GM21825 (cell line): ENCODE measurements around the gene PHF2.

ENCODE experiments used
- ATAC-seq: cut with Tn5 transposase; IDR thresholded peaks from one replicate; pipeline ENCODE4 v1.9.1; 2021; ENCODE audit warnings: mild to moderate bottlenecking, moderate library complexity; ENCODE audit not compliant: unreplicated experiment

Gene PHF2

GRCh38 chr9:93598647-93599241 lies 22.4 kb downstream of the PHF2 start:
- ATAC-seq = no peak

DNA sequence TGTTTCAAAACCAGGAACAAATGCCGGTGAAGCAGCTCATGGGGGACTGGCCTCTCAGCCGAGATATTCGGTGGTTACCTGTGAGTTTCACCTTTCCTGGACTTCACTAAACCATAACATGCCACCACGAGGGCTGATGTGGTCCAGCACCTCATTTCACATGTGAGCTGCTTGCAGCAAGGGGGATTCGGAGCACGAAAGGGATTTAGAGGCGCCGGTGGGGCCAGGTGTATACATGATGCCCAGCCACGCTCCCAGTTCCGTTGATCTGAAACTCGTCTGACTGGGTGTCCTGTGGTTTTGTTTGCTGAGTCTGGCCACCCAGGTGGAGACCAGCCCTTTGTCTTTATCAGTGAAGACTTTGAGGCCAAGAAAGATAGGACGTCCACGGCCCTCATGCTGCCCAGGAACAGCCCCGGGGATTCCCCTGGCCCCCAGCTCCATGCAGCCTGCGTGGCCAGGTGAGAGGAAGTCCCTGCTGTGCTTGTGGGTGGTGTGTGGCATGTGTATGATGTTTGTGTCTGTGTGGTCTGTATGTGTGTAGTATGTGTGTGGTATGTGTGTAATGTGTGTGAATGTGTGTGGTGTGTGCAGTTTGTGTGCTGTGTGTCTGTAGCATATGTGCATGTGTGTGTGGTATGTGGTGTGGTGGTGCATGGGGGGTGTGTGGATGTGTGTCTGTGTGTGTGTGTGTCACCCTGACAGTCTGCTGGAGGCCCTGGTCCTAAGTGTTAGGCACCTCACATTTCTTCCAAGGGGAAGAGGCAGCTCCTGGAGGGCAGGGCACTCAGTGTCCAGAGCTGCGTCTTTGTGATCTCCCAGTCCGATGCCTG lies 23.4 kb downstream of the PHF2 start:
- no peak for ATAC-seq

DNA sequence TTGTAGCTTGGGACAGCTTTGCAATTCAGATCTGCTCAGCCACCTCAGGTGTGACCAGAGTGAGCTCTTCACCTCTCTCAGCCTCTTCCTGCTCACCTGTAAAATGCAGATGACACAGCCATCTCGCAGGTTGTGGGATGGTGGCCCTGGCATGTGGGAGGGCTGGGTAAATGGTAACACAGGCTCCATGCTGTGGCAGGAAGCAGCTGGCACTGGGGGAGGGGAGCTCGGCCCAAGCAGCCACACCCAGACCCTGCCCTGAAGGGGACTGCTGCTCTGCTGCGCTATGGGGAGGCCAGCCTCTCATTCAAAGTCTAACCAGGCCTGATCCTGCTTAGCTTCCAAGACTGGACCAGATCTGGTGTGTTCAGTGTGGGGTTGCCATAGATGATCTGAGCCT lies 24.1 kb downstream of the PHF2 start:
- ATAC-seq = no peak

DNA sequence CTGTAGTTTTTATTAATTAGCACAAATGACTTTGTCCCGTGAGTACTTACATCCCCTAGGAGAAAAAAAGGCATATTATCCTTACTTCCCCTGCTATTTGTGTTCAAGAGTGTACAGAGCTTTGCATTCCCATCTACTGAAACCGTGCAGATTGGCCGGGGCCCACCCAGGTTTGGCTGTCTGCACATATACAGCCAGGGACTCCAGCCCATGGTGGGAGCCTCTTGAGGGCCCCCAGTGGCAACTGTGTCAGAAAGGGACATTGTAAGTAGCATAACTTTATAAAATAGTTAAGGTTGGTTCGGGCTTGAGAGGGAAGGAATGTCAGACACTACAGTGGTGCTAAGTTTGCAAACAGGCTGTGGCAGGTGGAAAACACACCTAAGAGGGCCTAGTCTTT lies 24.7 kb downstream of the PHF2 start:
- no peak for ATAC-seq

GRCh38 chr9:93601666-93602065 lies 25.3 kb downstream of the PHF2 start:
- ATAC-seq = no peak

- no peak for ATAC-seq
Observed at GRCh38 chr9:93603011-93603410, 26.6 kb downstream of the PHF2 start.

DNA sequence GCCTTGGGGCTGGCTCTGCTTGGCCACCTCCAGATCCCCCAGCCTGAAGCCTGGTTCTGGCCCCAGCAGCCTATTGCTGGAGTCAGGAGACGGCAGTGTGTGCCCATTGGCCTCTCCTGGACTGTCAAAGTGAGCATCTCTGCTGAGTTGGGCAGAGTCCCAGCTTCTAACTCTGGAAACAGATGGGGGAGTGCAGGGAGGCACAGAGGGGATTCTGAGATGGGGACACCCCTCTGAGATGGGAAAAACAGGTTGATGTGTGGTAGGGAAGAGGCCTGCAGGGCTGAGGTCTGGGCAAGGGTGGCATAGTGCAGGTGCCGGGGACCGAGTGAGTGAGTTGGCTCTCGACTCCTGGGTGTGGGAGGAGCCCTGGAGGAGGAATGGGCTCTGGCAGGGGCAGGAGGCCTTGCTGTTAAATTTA lies 27.5 kb downstream of the PHF2 start:
- ATAC-seq = no peak

DNA sequence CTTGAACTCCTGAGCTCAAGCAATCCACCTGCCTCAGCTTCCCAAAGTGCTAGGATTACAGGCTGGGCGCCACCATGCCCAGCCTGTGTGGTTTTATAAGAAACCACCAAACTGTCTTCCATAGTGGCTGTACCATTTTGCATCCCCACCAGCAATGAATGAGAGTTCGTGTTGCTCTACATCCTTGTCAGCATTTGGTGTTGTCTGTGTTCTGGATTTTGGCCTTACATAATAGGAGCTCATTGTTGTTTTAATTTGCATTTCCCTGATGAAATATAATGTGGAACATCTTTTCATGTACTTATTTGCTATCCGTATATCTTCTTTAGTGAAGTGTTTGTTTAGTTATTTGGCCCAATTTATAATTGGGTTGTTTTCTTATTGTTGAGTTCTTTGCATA lies 29.8 kb downstream of the PHF2 start:
- no peak for ATAC-seq

GRCh38 chr9:93610206-93610605 lies 33.8 kb downstream of the PHF2 start:
- no peak for ATAC-seq

GRCh38 chr9:93612052-93612795 lies 35.8 kb downstream of the PHF2 start:
- ATAC-seq = no peak

DNA sequence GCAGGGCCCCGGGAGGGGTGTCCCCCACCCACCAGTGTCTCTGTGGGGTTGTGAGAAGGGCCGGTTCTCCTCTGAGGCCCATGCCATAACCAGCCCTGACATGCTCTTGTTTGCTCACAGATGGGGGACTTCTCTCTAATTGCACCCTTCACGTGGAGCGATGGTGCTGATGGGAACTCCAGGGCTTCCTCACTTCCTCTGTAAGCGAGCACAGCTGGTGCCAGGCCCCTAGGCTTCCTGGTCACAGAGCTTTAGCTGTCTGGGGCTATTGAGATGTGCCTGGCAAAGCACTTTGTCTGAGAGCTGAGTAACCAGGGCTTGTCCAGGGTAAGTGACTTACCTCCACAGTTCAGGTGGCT lies 36.4 kb downstream of the PHF2 start:
- ATAC-seq = no peak

DNA sequence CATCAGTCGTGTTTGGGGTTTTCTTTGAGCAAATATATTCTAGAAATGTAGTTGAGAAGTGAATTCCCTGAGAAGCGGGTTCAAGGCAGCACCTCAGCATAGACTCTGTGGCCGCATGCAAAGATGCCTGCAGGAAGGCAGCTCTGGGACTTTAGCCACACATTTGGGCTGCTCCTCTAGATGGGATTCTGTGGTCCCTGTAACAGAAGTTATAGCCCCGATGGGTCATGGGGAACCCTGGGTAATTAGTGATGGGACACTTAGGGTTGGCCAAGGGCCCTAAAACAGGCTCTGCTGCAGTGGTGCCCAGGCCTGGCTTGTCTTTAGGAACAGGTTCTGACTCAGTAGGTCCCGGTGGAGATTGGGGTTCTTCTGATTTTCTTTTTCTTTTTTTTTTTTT lies 36.8 kb downstream of the PHF2 start:
- no peak for ATAC-seq

DNA sequence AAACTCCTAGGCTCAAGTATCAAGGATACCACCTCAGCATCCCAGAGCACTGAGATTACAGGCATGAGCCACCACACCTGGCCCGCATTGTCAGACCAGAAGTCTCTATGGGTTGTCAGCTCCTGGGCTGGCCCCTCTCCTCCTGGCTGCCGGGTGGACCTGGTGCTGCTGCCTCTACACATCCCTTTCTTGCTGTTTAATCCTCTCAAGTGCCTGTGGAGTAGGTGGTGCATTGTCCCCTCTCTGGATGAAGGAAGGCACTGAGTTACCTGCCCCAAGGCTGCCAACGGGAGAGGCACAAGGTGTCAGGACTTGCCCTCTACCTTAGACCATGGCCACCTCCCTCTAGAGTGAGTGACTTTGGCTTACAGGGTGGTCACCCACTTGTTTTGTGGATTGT lies 37.4 kb downstream of the PHF2 start:
- no peak for ATAC-seq

GRCh38 chr9:93614830-93615468 lies 38.6 kb downstream of the PHF2 start:
- no peak for ATAC-seq

- ATAC-seq = no peak
Observed at GRCh38 chr9:93616044-93616443, 39.7 kb downstream of the PHF2 start.

GRCh38 chr9:93617273-93617672 lies 40.9 kb downstream of the PHF2 start:
- no peak for ATAC-seq

GRCh38 chr9:93619272-93619775 lies 42.9 kb downstream of the PHF2 start:
- ATAC-seq = no peak

- no peak for ATAC-seq
Observed at GRCh38 chr9:93620041-93620506, 43.7 kb downstream of the PHF2 start.

DNA sequence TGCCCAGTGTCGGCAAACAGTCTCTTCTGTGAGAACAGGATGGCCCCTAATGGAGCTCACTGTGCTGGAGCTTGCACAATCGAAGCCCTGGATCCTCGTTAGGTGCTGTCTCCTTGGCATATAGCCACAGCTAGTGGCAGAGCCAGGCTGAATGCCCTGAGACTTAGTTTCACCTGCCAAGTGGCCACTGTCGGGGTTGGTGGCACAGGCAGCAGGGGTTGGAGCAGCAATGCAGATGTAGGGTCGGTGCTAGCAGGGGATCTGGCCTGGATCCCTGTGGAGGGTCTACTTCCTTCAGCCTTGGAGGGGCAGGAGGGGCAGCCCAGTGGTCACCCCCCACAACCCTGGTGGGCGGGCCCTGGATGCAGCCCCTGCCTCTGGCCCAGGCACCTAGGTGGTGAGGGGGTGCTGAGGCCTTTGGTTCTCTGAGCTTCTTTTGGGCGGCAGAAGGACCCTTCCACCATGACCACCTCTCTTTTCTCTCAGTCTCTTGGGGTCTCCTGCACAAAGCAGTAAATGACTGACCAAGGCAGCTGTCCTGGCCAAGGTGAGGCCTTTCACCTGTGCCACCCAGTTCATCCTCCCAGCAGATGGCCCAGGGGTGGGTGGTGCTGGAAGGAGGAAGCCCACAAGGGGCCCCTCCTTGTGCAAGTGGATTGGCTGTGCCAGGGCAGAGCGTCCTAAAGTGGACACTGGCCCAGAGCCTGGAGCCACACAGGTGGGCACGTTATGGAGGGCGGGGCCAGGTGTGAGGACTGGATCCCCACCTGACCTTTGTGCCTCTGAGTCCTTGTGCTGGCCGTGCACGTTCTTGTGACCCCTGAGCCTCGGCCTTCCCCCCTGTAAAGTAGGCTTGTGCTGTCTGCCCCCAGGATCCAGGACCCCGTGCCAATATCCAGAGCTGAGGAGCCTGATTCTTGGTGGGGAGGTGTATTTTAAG lies 44.8 kb downstream of the PHF2 start:
- no peak for ATAC-seq

DNA sequence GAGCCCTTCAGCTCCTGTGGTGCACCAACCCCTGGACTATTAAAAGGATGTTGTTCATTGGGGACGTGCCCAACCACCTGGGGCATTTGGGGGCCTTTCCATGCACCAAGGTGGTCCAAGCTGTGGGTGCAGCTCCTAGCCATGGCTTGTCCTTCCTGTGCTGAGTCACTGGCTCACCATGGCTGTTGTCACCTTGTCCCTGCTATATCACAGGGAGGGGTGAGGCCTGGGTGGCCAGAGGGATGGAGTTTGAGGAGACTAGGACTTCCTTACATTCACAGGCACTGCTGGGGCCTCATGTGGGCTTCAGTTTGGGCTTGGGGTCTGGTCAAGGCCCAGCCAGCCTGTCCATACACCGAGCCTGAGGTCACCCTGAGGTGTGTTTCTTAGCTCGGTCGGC lies 45.5 kb downstream of the PHF2 start:
- no peak for ATAC-seq
